Heart right ventricle (tissue), 16 donors: ENCODE data around the gene NCKAP5. TPM values are rescaled to one million over a fixed set of nuclear protein-coding genes. Genes with fewer than 3 reads are reported as not detected.

ENCODE experiments used
- ATAC-seq, 8 donors: fragments of 200-7000 bp; cut with Tn5 transposase; one replicate each; pipeline ENCODE4 v1.9.1; 2020; ENCODE audit warnings: mild to moderate bottlenecking in 8 of 8, moderate library complexity in 8 of 8, moderate number of reproducible peaks in 1 of 8
- DNase-seq, 2 donors: peaks; one replicate each; pipeline ENCODE4 v3.0.0-alpha.2; 2020
- H3K27ac ChIP-seq, 10 donors: fragments of 200-600 bp; sonication (generic) in 2 of 10; one replicate each; pipeline versions ENCODE4 v1.5.0 to v1.8.0; 2020 to 2022; ENCODE audit warnings: mild to moderate bottlenecking in 3 of 10
- H3K27me3 ChIP-seq, 7 donors: fragments of 200-600 bp; one replicate each; pipeline ENCODE4 v1.8.0; 2021 to 2022; ENCODE audit warnings: mild to moderate bottlenecking in 2 of 7
- H3K36me3 ChIP-seq, 9 donors: fragments of 200-600 bp; sonication (generic) in 1 of 9; one replicate each; pipeline versions ENCODE4 v1.5.0 to v1.8.0; 2020 to 2022; ENCODE audit warnings: mild to moderate bottlenecking in 2 of 9
- H3K4me1 ChIP-seq, 9 donors: fragments of 200-600 bp; sonication (generic) in 1 of 9; one replicate each; pipeline versions ENCODE4 v1.5.0 to v1.8.0; 2020 to 2022; ENCODE audit warnings: mild to moderate bottlenecking in 4 of 9
- H3K4me3 ChIP-seq, 10 donors: fragments of 200-600 bp; sonication (generic) in 2 of 10; one replicate each; pipeline versions ENCODE4 v1.5.0 to v1.8.0; 2020 to 2022; ENCODE audit warnings: mild to moderate bottlenecking in 7 of 10, moderate library complexity in 2 of 10
- H3K9me3 ChIP-seq, 11 donors: fragments of 200-600 bp in 10 of 11; sonication (generic) in 2 of 11; one replicate each; pipeline versions ENCODE4 v1.5.0 to v1.8.0; 2013 to 2022; ENCODE audit warnings: mild to moderate bottlenecking in 2 of 11, control low read depth in 1 of 11, moderate library complexity in 1 of 11
- CTCF ChIP-seq, 9 donors: fragments of 200-600 bp; sonication (generic) in 2 of 9; IDR thresholded peaks; one replicate each; pipeline versions ENCODE4 v1.5.0 to v1.8.0; 2021 to 2022; ENCODE audit warnings: antibody characterized with exemption in 9 of 9, mild to moderate bottlenecking in 5 of 9, moderate library complexity in 1 of 9
- WGBS, 2 donors: extraction: QIAGEN DNeasy Blood & Tissue Kit; methylation state at CpG; one replicate each; pipeline ENCODE4 v1.1.7; 2013; ENCODE audit warnings: inconsistent platforms in 1 of 2; 5-methylcytosine and 5-hydroxymethylcytosine counted together
- intact Hi-C, 10 donors: fragments of 100-400 bp; cut with DNase I; formaldehyde crosslinking; loops; one replicate each; pipeline versions ENCODE4 v1.11.1 to v1.14.2; 2022
- polyA plus RNA-seq, 2 donors: library from polyadenylated mRNA; stranded (reverse); fragments of 200-250 nt; gene quantifications; one replicate each; pipeline ENCODE4 v1.2.3, GENCODE V29; 2013
- total RNA-seq, 10 donors: library from RNA; stranded (reverse); fragmentation: NEBNext Ultra II Directional in 3 of 10; extraction: Animal tissue kit (Norgen Biotek cat#: 25700) in 3 of 10; gene quantifications; one replicate each; pipeline versions ENCODE4 v1.2.1 to v1.2.4, GENCODE V29; 2021 to 2023
- donor health status: Arrhythmogenic right ventricular cardiomyopathy.
- donor health status: ischemic (EF 13 %, LVEDD 7.1; RV severe dilation, severe dysfunction).
- donor health status: healthy with polysubstance abuse.
- donor health status: DM: no; HTN: yes; CAD: no.
- donor health status: DM: no; HTN: no; CAD: no.
- donor health status: ischemic (EF 25% LVEDD 6.9; RV normal size, moderate dysfunction).
- donor health status: ischemic (EF 25% LVEDD 5.7; RV mildly dilated, moderate dysfunction).
- donor health status: healthy.
- donor health status: DM: yes; HTN: yes; CAD: no.
- donor health status: Ischemic cardiomyopathy.
- donor health status: ischemic (EF 35%, LVEDD 5.7; RV mildly dilated, moderate dysfunction).
- donor health status: nonischemic (EF 11% LVEDD 7.7; RV severe dilation, severe dysfunction).
- donor health status: DM: yes; HTN: yes; CAD: no.
- donor health status: PGD.
- donor health status: ischemic (EF 29% LVEDD 5.4; RV normal size, mild dysfunction).
- donor health status: nonischemic (EF 23%, LVEDD 6.1; RV moderate dilation, normal function).

Gene NCKAP5
- total and polyA plus RNA-seq, 12 donors = 0.57 to 11.7 (median 6.2) TPM

- DNase-seq (no peak), ATAC-seq (no peak)
- H3K27ac ChIP-seq = no peak overlapping the region
- peaks cover 0 to 23% (median 6%) of the 10 kb centered on the region in 9 donors for H3K4me1 ChIP-seq
- H3K9me3 ChIP-seq = no peaks in the 10 kb centered on the region
- H3K36me3 ChIP-seq = no peaks in the 10 kb centered on the region
- intact Hi-C loops = no loop called here
- WGBS, 2 donors = 65 to 67% methylated on average over 3 of the region's 3 CpGs
- no peaks in the 10 kb centered on the region for H3K27me3 ChIP-seq
- no peak overlapping the region for H3K4me3 ChIP-seq
- no peak for TF ChIP-seq CTCF (IDR thresholded peaks at IDR 0.05)
These were observed 71.6 kb downstream of the NCKAP5 start for GRCh38 chr2:133496501-133497269.

GRCh38 chr2:133495226-133495625 lies 73.0 kb downstream of the NCKAP5 start:
- intact Hi-C loops = no loop called here
- 43 to 45% methylated on average over 5 of the region's 5 CpGs for WGBS, 2 donors
- H3K27me3 ChIP-seq = no peaks in the 10 kb centered on the region
- H3K36me3 ChIP-seq = no peaks in the 10 kb centered on the region
- no peak overlapping the region for H3K4me3 ChIP-seq
- no peak for DNase-seq
- no peak overlapping the region for H3K27ac ChIP-seq
- peaks cover 0 to 29% (median 9%) of the 10 kb centered on the region in 9 donors for H3K4me1 ChIP-seq
- H3K9me3 ChIP-seq = no peaks in the 10 kb centered on the region
- peak in 4 of 8 donors; percentile 53 to 76 (median 67) for ATAC-seq
- TF ChIP-seq CTCF (IDR thresholded peaks at IDR 0.05) = no peak

GRCh38 chr2:133492719-133493380 lies 75.4 kb downstream of the NCKAP5 start:
- 48 to 73% methylated on average over 2 of the region's 2 CpGs for WGBS, 2 donors
- H3K4me1 ChIP-seq = peaks cover 0 to 38% (median 9%) of the 10 kb centered on the region in 9 donors
- no peak overlapping the region for H3K27ac ChIP-seq
- TF ChIP-seq CTCF (IDR thresholded peaks at IDR 0.05) = no peak
- H3K27me3 ChIP-seq = no peaks in the 10 kb centered on the region
- H3K36me3 ChIP-seq = no peaks in the 10 kb centered on the region
- DNase-seq (no peak), ATAC-seq (peak in 3 of 8 donors; percentile 44 to 61 (median 58))
- no peak overlapping the region for H3K4me3 ChIP-seq
- no peaks in the 10 kb centered on the region for H3K9me3 ChIP-seq
- intact Hi-C loops = no loop called here

- no peak for TF ChIP-seq CTCF (IDR thresholded peaks at IDR 0.05)
- DNase-seq = no peak
- WGBS, 2 donors = 65 to 70% methylated on average over 3 of the region's 3 CpGs
- intact Hi-C loops = no loop called here
- Histone ChIP-seq H3K9me3 (no peaks in the 10 kb centered on the region), H3K4me3 (no peak overlapping the region), H3K4me1 (peaks cover 0 to 28% (median 8%) of the 10 kb centered on the region in 9 donors), H3K27ac (no peak overlapping the region), H3K36me3 (no peaks in the 10 kb centered on the region), H3K27me3 (no peaks in the 10 kb centered on the region)
- peak in 2 of 8 donors; percentile 27 to 72 for ATAC-seq
These were observed 77.8 kb downstream of the NCKAP5 start for GRCh38 chr2:133490411-133490980.
